ENCODE measurements around the gene MYO5A.

Gene MYO5A

DNA sequence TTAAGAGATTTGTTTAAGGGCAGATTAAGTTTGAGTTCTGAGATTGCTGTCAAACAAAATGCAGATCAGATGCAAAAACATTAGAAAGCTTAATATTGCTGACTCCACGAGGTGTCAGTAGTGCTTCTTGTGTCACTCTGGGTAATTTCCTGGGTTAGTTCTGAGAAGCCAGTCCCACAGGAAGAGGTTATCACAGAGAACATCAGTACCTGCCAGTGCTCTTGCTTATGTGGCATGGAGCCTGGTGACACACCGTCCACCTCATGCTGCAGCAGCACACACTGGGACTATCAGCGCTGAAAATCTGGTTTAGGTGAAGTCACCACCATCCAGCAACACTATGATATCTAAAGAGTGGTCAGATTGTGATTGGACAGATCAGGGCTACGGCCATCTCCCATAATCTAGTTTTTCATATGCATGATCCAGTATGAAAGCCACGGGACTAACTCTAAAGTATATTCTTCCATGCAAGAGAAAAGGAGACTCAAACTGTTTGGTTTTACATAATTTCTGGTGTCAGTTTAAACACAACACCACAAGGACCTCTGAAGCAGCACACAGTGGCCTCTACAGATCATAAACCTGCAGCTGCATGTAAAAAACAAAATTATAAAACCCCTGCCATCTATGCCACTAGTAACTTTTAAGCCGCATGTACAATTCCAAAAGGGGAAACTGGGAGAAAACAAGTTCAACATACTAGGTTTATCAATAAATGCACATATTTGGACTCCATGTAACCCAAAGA, 197.0 kb downstream of the MYO5A start:
- Histone ChIP-seq H3K4me1 (ENCODE audit: control insufficient read depth in 5 of 5, insufficient read depth in 5 of 5, low read length in 5 of 5) (peaks cover 0 to 12% (median 4%) of the 10 kb centered on the region in 5 donors), H3K9ac (ENCODE audit: low read length in 5 of 5) (peak overlapping the region in 1 of 5 donors; percentile 28), H3K27ac (ENCODE audit: low read depth, low read length) (no peak overlapping the region), H3K4me3 (ENCODE audit: low read depth in 1 of 5, low read length in 5 of 5) (no peak overlapping the region), H3K36me3 (ENCODE audit: control insufficient read depth in 5 of 5, insufficient read depth in 5 of 5, low read length in 5 of 5) (peaks cover 20 to 49% (median 33%) of the 10 kb centered on the region in 5 donors), H3K27me3 (ENCODE audit: control insufficient read depth in 5 of 5, insufficient read depth in 4 of 5, low read length in 5 of 5) (no peaks in the 10 kb centered on the region), H3K9me3 (ENCODE audit: control insufficient read depth in 5 of 5, low read length in 5 of 5) (no peaks in the 10 kb centered on the region)

DNA sequence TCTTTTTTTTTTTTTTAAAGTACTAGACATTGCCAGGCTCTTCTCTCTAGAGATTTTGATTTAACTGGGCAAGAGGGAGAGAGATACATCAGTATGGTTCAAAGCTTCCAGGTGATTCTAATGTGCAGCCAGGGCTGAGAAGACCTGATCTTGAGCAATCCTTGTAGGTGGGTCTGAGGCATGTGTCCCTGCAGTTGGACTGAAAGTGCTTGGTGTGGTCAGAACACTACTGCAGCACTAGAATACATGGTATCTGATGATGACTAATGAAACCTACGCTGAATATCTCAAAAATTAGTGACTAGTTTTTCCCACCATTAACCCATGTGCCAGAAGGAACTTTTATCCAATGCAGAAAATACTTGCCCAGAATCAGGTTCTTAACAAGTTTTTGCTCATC, 198.7 kb downstream of the MYO5A start:
- Histone ChIP-seq H3K27ac (ENCODE audit: low read depth, low read length) (no peak overlapping the region), H3K36me3 (ENCODE audit: control insufficient read depth in 5 of 5, insufficient read depth in 5 of 5, low read length in 5 of 5) (peaks cover 22 to 52% (median 33%) of the 10 kb centered on the region in 5 donors), H3K9me3 (ENCODE audit: control insufficient read depth in 5 of 5, low read length in 5 of 5) (no peaks in the 10 kb centered on the region)

DNA sequence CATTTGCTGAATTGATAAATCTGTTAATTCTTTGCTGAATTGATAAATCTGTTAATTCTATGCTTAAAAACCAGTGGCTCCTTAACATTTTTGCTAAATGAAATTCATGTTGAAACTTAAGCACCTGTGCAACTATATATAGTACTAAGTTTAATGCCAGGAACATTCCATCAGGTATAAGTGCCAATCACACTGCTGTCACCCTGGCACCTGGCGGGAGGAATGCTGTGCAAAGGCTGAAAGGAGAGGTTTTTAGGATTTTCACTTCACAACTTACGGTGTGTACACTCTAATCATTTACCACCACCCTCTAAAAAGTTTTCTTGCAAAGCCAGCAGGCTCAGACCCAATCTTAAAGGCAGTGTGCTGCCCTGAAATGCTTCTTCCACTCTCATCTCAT, 199.5 kb downstream of the MYO5A start:
- peaks cover 22 to 46% (median 30%) of the 10 kb centered on the region in 5 donors for H3K36me3 ChIP-seq (ENCODE audit: control insufficient read depth in 5 of 5, insufficient read depth in 5 of 5, low read length in 5 of 5)
- H3K27me3 ChIP-seq (ENCODE audit: control insufficient read depth in 5 of 5, insufficient read depth in 4 of 5, low read length in 5 of 5): no peaks in the 10 kb centered on the region
- peaks cover 0 to 12% (median 4%) of the 10 kb centered on the region in 5 donors for H3K4me1 ChIP-seq (ENCODE audit: control insufficient read depth in 5 of 5, insufficient read depth in 5 of 5, low read length in 5 of 5)
- H3K27ac ChIP-seq (ENCODE audit: low read depth, low read length): no peak overlapping the region
- no peak overlapping the region for H3K4me3 ChIP-seq (ENCODE audit: low read depth in 1 of 5, low read length in 5 of 5)
- no peaks in the 10 kb centered on the region for H3K9me3 ChIP-seq (ENCODE audit: control insufficient read depth in 5 of 5, low read length in 5 of 5)
- no peak overlapping the region for H3K9ac ChIP-seq (ENCODE audit: low read length in 5 of 5)

More for the DNA sequence above, 198.7 kb downstream of the MYO5A start:
- Histone ChIP-seq H3K4me1 (ENCODE audit: control insufficient read depth in 5 of 5, insufficient read depth in 5 of 5, low read length in 5 of 5) (peaks cover 0 to 12% (median 4%) of the 10 kb centered on the region in 5 donors), H3K4me3 (ENCODE audit: low read depth in 1 of 5, low read length in 5 of 5) (no peak overlapping the region), H3K9ac (ENCODE audit: low read length in 5 of 5) (no peak overlapping the region), H3K27me3 (ENCODE audit: control insufficient read depth in 5 of 5, insufficient read depth in 4 of 5, low read length in 5 of 5) (no peaks in the 10 kb centered on the region)

DNA sequence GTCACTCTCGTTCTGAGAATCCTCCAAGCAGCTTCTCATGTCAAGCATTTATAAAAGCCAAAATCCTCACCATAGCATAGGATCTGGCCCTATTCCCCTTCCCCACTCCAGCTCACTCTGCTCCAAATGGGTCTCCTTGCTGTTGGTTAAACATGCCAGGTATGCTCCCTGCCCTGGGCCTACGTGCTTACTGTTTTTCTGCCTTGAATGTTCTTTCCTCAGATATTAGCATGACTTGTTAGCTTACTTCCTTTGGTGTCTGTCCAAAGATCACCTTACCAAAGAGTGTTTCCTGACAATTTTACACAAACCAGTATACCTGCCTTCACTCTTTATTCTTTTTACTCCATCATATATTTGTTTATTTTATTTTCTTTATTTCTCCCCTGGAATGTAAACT, 200.0 kb downstream of the MYO5A start:
- Histone ChIP-seq H3K4me1 (ENCODE audit: control insufficient read depth in 5 of 5, insufficient read depth in 5 of 5, low read length in 5 of 5) (peaks cover 0 to 12% (median 4%) of the 10 kb centered on the region in 5 donors), H3K9me3 (ENCODE audit: control insufficient read depth in 5 of 5, low read length in 5 of 5) (no peaks in the 10 kb centered on the region), H3K27ac (ENCODE audit: low read depth, low read length) (no peak overlapping the region), H3K9ac (ENCODE audit: low read length in 5 of 5) (no peak overlapping the region), H3K4me3 (ENCODE audit: low read depth in 1 of 5, low read length in 5 of 5) (no peak overlapping the region), H3K27me3 (ENCODE audit: control insufficient read depth in 5 of 5, insufficient read depth in 4 of 5, low read length in 5 of 5) (no peaks in the 10 kb centered on the region), H3K36me3 (ENCODE audit: control insufficient read depth in 5 of 5, insufficient read depth in 5 of 5, low read length in 5 of 5) (peaks cover 22 to 45% (median 30%) of the 10 kb centered on the region in 5 donors)

DNA sequence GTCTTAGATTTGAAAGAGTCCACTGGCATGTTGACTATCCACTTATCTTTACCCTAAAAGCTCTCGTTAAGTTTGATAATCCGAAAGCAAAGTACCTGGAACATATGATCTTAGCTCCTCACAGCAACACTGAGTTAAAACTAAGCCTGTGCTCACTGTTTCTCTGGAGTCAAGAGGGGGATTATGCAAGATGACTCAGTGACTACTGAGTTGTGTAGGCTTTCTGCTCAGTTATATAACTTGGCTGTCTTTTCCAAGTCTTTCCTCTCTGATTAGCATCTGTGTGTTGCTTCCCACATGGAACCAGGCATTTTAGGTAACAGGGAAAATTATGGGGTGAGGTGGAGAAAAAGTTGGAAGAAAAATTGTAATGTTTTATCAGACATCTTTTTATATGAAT, 201.9 kb downstream of the MYO5A start:
- H3K36me3 ChIP-seq (ENCODE audit: control insufficient read depth in 5 of 5, insufficient read depth in 5 of 5, low read length in 5 of 5): peaks cover 24 to 58% (median 39%) of the 10 kb centered on the region in 5 donors
- no peak overlapping the region for H3K4me3 ChIP-seq (ENCODE audit: low read depth in 1 of 5, low read length in 5 of 5)
- H3K9me3 ChIP-seq (ENCODE audit: control insufficient read depth in 5 of 5, low read length in 5 of 5): no peaks in the 10 kb centered on the region
- H3K9ac ChIP-seq (ENCODE audit: low read length in 5 of 5): no peak overlapping the region
- no peaks in the 10 kb centered on the region for H3K27me3 ChIP-seq (ENCODE audit: control insufficient read depth in 5 of 5, insufficient read depth in 4 of 5, low read length in 5 of 5)
- H3K27ac ChIP-seq (ENCODE audit: low read depth, low read length): no peak overlapping the region
- peaks cover 0 to 11% (median 4%) of the 10 kb centered on the region in 5 donors for H3K4me1 ChIP-seq (ENCODE audit: control insufficient read depth in 5 of 5, insufficient read depth in 5 of 5, low read length in 5 of 5)

DNA sequence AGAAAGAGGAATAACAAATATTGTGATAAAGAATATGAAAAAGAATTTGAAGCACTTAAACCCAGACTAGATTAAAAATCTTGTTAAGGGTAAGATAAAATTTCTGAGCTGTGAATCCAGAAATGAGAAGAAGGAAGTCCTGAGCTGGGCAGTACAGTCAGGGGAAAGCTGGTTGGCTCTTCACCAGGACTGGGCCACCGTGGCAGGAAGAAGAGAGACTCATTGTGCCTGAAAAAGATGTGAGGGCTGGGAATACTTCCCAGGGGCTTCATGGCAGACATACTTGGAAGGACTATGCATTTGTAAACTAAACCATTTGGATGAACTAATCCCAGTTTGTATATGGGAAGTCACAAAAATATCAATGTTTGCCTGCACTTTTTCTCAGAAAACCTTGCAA, 204.6 kb downstream of the MYO5A start:
- Histone ChIP-seq H3K9me3 (ENCODE audit: control insufficient read depth in 5 of 5, low read length in 5 of 5) (no peaks in the 10 kb centered on the region), H3K9ac (ENCODE audit: low read length in 5 of 5) (no peak overlapping the region), H3K27ac (ENCODE audit: low read depth, low read length) (no peak overlapping the region), H3K36me3 (ENCODE audit: control insufficient read depth in 5 of 5, insufficient read depth in 5 of 5, low read length in 5 of 5) (peaks cover 21 to 64% (median 51%) of the 10 kb centered on the region in 5 donors), H3K4me1 (ENCODE audit: control insufficient read depth in 5 of 5, insufficient read depth in 5 of 5, low read length in 5 of 5) (no peaks in the 10 kb centered on the region), H3K4me3 (ENCODE audit: low read depth in 1 of 5, low read length in 5 of 5) (no peak overlapping the region), H3K27me3 (ENCODE audit: control insufficient read depth in 5 of 5, insufficient read depth in 4 of 5, low read length in 5 of 5) (no peaks in the 10 kb centered on the region)

DNA sequence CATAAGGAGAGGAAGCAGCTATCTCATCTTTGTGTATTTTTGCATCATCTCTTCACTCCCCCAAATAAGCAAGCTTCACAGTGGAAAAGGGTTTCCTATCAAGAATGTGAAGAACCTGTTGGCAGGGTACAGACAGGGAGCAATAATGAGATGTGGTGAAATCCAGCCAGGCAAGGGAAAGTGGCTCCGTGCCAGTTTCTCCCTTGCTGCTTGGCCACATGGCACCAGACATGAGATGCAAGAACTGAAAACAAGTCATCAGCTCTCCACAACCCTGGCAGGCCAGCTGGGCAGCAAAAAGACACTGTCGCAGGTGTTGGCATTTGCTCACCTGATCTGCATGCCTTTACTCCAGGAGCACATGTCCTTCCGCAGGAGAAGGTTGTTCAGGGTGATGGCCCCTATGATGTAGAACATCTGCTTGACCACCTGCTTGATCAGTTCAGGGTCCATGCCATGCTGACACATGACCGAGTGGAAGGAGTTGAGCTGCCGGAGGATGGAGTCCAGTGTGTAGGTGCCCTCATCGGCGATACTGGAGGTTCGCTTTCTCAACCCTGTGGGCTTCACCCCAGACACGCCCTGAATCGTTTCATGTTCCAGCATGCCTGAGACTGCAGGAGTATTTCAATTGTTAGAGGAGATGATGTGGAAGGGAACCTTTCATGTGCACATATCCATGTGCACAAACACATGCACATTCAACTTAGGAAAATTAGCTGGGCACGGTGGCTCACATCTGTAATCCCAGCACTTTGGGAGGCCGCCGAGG, 209.8 kb downstream of the MYO5A start:
- Histone ChIP-seq H3K27ac (ENCODE audit: low read depth, low read length) (no peak overlapping the region), H3K9ac (ENCODE audit: low read length in 5 of 5) (no peak overlapping the region), H3K36me3 (ENCODE audit: control insufficient read depth in 5 of 5, insufficient read depth in 5 of 5, low read length in 5 of 5) (peaks cover 32 to 54% (median 49%) of the 10 kb centered on the region in 5 donors), H3K9me3 (ENCODE audit: control insufficient read depth in 5 of 5, low read length in 5 of 5) (no peaks in the 10 kb centered on the region), H3K4me3 (ENCODE audit: low read depth in 1 of 5, low read length in 5 of 5) (no peak overlapping the region), H3K4me1 (ENCODE audit: control insufficient read depth in 5 of 5, insufficient read depth in 5 of 5, low read length in 5 of 5) (no peaks in the 10 kb centered on the region), H3K27me3 (ENCODE audit: control insufficient read depth in 5 of 5, insufficient read depth in 4 of 5, low read length in 5 of 5) (no peaks in the 10 kb centered on the region)

DNA sequence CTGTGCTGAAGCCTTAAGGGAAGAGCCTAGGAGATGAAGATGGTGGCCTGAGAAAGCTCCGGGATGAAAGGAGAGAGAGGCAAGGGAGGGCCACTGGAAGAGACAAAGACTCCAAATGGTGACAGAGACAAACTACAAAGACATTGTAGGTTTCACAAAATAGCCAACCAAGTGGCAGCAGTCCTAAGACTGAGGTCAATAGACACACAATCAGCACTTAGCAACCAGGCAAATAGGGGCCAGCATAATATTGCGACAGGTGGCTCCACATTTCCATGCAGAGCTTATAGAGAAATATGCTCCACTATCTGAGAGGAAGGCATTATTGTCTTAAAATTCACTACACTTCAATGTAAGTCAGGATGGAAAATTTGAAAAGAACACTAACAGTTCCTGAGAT, 211.0 kb downstream of the MYO5A start:
- Histone ChIP-seq H3K4me3 (ENCODE audit: low read depth in 1 of 5, low read length in 5 of 5) (no peak overlapping the region), H3K4me1 (ENCODE audit: control insufficient read depth in 5 of 5, insufficient read depth in 5 of 5, low read length in 5 of 5) (no peaks in the 10 kb centered on the region), H3K9me3 (ENCODE audit: control insufficient read depth in 5 of 5, low read length in 5 of 5) (no peaks in the 10 kb centered on the region), H3K9ac (ENCODE audit: low read length in 5 of 5) (no peak overlapping the region), H3K27ac (ENCODE audit: low read depth, low read length) (no peak overlapping the region), H3K36me3 (ENCODE audit: control insufficient read depth in 5 of 5, insufficient read depth in 5 of 5, low read length in 5 of 5) (peaks cover 40 to 60% (median 57%) of the 10 kb centered on the region in 5 donors), H3K27me3 (ENCODE audit: control insufficient read depth in 5 of 5, insufficient read depth in 4 of 5, low read length in 5 of 5) (no peaks in the 10 kb centered on the region)

DNA sequence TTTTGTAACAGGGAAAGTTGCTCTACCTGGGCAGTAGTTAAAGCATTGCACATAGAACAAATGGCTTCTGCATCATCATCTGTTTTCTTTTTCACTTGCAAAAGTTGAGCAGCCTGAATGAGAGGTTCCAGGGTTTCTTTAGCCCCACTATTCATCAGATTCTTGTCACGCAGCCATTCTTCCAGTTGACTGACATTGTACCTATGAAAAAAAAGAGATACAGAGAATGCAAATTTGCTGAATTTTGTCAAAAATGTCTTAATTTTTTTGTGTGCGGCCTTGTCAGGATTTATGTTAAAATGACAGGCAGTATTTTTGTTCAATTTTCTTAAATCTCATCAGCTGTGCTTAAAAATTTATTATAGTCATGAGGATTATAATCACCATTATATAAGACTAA, 211.7 kb downstream of the MYO5A start:
- Histone ChIP-seq H3K9ac (ENCODE audit: low read length in 5 of 5) (no peak overlapping the region), H3K27ac (ENCODE audit: low read depth, low read length) (no peak overlapping the region)

DNA sequence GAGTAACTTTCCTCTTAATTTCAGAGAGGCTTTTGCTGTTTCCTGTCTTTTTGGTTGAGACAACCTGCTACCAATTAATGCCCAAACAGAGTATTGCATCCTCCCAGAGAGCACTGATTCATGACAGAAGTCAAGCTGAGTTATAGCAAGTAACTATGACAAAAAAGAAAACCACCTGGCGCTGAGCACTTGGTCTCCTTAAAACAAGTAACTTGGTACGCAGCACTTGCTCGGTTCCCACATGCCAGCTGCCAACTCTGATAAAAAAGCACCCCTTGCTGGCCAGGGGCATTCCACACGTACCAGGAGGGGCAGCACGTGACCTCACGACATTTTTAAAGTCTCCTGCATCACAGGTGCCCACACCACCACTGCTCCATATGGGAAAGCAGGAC, 219.5 kb downstream of the MYO5A start:
- Histone ChIP-seq H3K9me3 (ENCODE audit: control insufficient read depth in 5 of 5, low read length in 5 of 5) (no peaks in the 10 kb centered on the region), H3K27ac (ENCODE audit: low read depth, low read length) (no peak overlapping the region), H3K36me3 (ENCODE audit: control insufficient read depth in 5 of 5, insufficient read depth in 5 of 5, low read length in 5 of 5) (peaks cover 17 to 36% (median 21%) of the 10 kb centered on the region in 5 donors), H3K27me3 (ENCODE audit: control insufficient read depth in 5 of 5, insufficient read depth in 4 of 5, low read length in 5 of 5) (no peaks in the 10 kb centered on the region), H3K4me1 (ENCODE audit: control insufficient read depth in 5 of 5, insufficient read depth in 5 of 5, low read length in 5 of 5) (peaks cover 0 to 7% (median 5%) of the 10 kb centered on the region in 5 donors), H3K4me3 (ENCODE audit: low read depth in 1 of 5, low read length in 5 of 5) (no peak overlapping the region), H3K9ac (ENCODE audit: low read length in 5 of 5) (no peak overlapping the region)

More for the DNA sequence above, 211.7 kb downstream of the MYO5A start:
- Histone ChIP-seq H3K9me3 (ENCODE audit: control insufficient read depth in 5 of 5, low read length in 5 of 5) (no peaks in the 10 kb centered on the region), H3K36me3 (ENCODE audit: control insufficient read depth in 5 of 5, insufficient read depth in 5 of 5, low read length in 5 of 5) (peaks cover 42 to 57% (median 55%) of the 10 kb centered on the region in 5 donors), H3K4me1 (ENCODE audit: control insufficient read depth in 5 of 5, insufficient read depth in 5 of 5, low read length in 5 of 5) (no peaks in the 10 kb centered on the region), H3K4me3 (ENCODE audit: low read depth in 1 of 5, low read length in 5 of 5) (no peak overlapping the region), H3K27me3 (ENCODE audit: control insufficient read depth in 5 of 5, insufficient read depth in 4 of 5, low read length in 5 of 5) (no peaks in the 10 kb centered on the region)

Data from subcutaneous abdominal adipose tissue (tissue), 5 donors.